Loucy (cell line): ENCODE measurements around the gene PTPRT.

Source experiments
- CTCF ChIP-seq: fragments of 200-600 bp; sonication (generic); conservative IDR thresholded peaks from 2 replicates; pipeline ENCODE4 v1.5.1; 2014; ENCODE audit warnings: mild to moderate bottlenecking, antibody characterized with exemption, low read length
- EZH2phosphoT487 ChIP-seq: fragments of 200-600 bp; IDR thresholded peaks from 2 replicates; pipeline ENCODE4 v1.6.1; 2018; ENCODE audit warnings: antibody characterized with exemption, mild to moderate bottlenecking, moderate library complexity, borderline replicate concordance

- TF ChIP-seq CTCF: no peak
- no peak for TF ChIP-seq EZH2phosphoT487
Measured at GRCh38 chr20:42281801-42282200, 907.9 kb downstream of the PTPRT start.
